ENCODE data around the gene RCE1. TPM values are rescaled to one million over a fixed set of nuclear protein-coding genes. Genes with fewer than 3 reads are reported as not detected.

The RCE1 gene
- total and polyA plus RNA-seq, 2 donors (not counting 1 experiment from before 2014, with no cell fraction given): 7.0 to 14.4 TPM

DNA sequence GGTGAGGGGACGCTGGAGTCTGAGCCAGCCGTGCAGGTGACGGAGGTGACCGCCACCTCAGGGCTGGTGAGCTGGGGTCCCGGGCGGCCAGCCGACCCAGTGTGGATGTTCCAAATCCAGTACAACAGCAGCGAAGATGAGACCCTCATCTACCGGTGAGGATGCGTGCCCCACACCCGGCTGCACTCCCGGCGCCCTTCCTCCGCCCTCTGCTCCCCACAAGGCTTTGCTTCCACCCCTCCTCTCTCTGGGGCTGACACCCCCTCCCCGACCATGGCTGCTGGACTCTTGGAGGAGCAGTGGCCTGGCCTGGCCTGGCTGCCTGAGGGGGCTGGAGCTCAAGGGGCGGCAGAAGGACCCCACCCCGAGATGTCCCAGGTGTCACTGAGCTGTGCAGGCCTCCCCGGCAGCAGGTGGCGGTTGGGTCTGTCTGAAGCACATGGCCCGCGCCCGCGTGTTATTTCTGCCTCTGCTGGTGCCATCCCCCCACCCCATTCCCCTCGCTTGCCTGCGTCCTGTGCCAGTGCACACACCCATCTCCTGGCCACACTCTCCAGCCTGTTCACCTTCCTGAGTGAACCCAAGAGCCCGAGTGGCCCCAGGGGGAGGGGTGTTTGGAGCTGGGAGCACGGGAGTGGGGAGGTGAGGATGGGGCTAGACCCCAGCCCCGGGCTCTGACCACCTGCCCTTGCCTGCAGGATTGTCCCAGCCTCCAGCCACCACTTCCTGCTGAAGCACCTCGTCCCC is 15.9 kb downstream of the RCE1 start:
- no peak overlapping the region for H2AFZ ChIP-seq (ENCODE audit: low read length)
- H3K4me3 ChIP-seq (replicated peaks in 1 of 4; ENCODE audit: control extremely low read depth in 1 of 4, insufficient read depth in 1 of 4, low read depth in 3 of 4, low read length in 4 of 4): no peak overlapping the region
- H3K27ac ChIP-seq (ENCODE audit: insufficient read depth, low read length): no peak overlapping the region
- peaks cover 6% of the 10 kb centered on the region for H3K79me2 ChIP-seq (ENCODE audit: control insufficient read depth, insufficient read depth, low read length)
- H3K36me3 ChIP-seq (ENCODE audit: control insufficient read depth, insufficient read depth, low read length): peaks cover 15% of the 10 kb centered on the region
- no peaks in the 10 kb centered on the region for H3K9me3 ChIP-seq (ENCODE audit: control insufficient read depth, insufficient read depth, low read depth, low read length)
- no peak overlapping the region for H3K9ac ChIP-seq (ENCODE audit: insufficient read depth, low read length)
- H3K4me1 ChIP-seq (ENCODE audit: control insufficient read depth, extremely low read depth, insufficient read depth, low read length): peaks cover 3% of the 10 kb centered on the region
- DNase-seq (ENCODE audit: low read depth in 2 of 2): no peak
- TF ChIP-seq, protein P1, sequence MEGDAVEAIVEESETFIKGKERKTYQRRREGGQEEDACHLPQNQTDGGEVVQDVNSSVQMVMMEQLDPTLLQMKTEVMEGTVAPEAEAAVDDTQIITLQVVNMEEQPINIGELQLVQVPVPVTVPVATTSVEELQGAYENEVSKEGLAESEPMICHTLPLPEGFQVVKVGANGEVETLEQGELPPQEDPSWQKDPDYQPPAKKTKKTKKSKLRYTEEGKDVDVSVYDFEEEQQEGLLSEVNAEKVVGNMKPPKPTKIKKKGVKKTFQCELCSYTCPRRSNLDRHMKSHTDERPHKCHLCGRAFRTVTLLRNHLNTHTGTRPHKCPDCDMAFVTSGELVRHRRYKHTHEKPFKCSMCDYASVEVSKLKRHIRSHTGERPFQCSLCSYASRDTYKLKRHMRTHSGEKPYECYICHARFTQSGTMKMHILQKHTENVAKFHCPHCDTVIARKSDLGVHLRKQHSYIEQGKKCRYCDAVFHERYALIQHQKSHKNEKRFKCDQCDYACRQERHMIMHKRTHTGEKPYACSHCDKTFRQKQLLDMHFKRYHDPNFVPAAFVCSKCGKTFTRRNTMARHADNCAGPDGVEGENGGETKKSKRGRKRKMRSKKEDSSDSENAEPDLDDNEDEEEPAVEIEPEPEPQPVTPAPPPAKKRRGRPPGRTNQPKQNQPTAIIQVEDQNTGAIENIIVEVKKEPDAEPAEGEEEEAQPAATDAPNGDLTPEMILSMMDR (conservative IDR thresholded peaks at IDR 0.05 in 1 of 2, IDR thresholded peaks at IDR 0.05 in 1 of 2; ENCODE audit: low read depth in 1 of 2, low read length in 2 of 2): no peak
- no peak for TF ChIP-seq EZH2 (IDR thresholded peaks at IDR 0.05; ENCODE audit: low read length, missing control alignments)
- H3K4me2 ChIP-seq (ENCODE audit: extremely low read depth, insufficient read depth, low read length): no peak overlapping the region
- no peaks in the 10 kb centered on the region for H4K20me1 ChIP-seq (ENCODE audit: control insufficient read depth, extremely low read depth, insufficient read depth, low read length)
- no peaks in the 10 kb centered on the region for H3K27me3 ChIP-seq (ENCODE audit: control insufficient read depth, insufficient read depth, low read length)

DNA sequence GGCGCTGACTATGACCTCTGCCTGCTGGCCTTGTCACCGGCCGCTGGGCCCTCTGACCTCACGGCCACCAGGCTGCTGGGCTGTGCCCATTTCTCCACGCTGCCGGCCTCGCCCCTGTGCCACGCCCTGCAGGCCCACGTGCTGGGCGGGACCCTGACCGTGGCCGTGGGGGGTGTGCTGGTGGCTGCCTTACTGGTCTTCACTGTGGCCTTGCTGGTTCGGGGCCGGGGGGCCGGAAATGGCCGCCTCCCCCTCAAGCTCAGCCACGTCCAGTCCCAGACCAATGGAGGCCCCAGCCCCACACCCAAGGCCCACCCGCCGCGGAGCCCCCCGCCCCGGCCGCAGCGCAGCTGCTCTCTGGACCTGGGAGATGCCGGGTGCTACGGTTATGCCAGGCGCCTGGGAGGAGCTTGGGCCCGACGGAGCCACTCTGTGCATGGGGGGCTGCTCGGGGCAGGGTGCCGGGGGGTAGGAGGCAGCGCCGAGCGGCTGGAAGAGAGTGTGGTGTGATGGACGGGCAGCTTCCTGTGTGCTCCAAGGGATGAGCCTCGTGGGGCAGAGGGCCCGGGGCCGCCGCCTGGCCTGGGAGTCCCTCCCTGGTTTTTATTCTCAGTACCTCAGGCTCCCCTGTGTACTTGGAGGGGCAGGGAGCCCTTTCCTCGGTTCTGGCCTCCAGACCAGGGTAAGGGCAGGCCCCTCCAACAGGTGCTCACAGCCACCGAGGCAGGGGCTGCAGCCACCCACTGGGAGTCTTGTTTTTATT is 16.6 kb downstream of the RCE1 start:
- H3K4me1 ChIP-seq (ENCODE audit: control insufficient read depth, extremely low read depth, insufficient read depth, low read length): peaks cover 3% of the 10 kb centered on the region
- H3K27me3 ChIP-seq (ENCODE audit: control insufficient read depth, insufficient read depth, low read length): no peaks in the 10 kb centered on the region
- H3K27ac ChIP-seq (ENCODE audit: insufficient read depth, low read length): no peak overlapping the region
- no peak for TF ChIP-seq EZH2 (IDR thresholded peaks at IDR 0.05; ENCODE audit: low read length, missing control alignments)
- TF ChIP-seq, protein P1 (conservative IDR thresholded peaks at IDR 0.05 in 1 of 2, IDR thresholded peaks at IDR 0.05 in 1 of 2; ENCODE audit: low read depth in 1 of 2, low read length in 2 of 2): no peak
- H3K36me3 ChIP-seq (ENCODE audit: control insufficient read depth, insufficient read depth, low read length): peaks cover 15% of the 10 kb centered on the region
- H2AFZ ChIP-seq (ENCODE audit: low read length): no peak overlapping the region
- H3K4me3 ChIP-seq (replicated peaks in 1 of 4; ENCODE audit: control extremely low read depth in 1 of 4, insufficient read depth in 1 of 4, low read depth in 3 of 4, low read length in 4 of 4): no peak overlapping the region
- DNase-seq (ENCODE audit: low read depth in 2 of 2): no peak
- H3K9ac ChIP-seq (ENCODE audit: insufficient read depth, low read length): no peak overlapping the region
- no peak overlapping the region for H3K4me2 ChIP-seq (ENCODE audit: extremely low read depth, insufficient read depth, low read length)
- H3K79me2 ChIP-seq (ENCODE audit: control insufficient read depth, insufficient read depth, low read length): peaks cover 6% of the 10 kb centered on the region
- no peaks in the 10 kb centered on the region for H4K20me1 ChIP-seq (ENCODE audit: control insufficient read depth, extremely low read depth, insufficient read depth, low read length)
- no peaks in the 10 kb centered on the region for H3K9me3 ChIP-seq (ENCODE audit: control insufficient read depth, insufficient read depth, low read depth, low read length)

DNA sequence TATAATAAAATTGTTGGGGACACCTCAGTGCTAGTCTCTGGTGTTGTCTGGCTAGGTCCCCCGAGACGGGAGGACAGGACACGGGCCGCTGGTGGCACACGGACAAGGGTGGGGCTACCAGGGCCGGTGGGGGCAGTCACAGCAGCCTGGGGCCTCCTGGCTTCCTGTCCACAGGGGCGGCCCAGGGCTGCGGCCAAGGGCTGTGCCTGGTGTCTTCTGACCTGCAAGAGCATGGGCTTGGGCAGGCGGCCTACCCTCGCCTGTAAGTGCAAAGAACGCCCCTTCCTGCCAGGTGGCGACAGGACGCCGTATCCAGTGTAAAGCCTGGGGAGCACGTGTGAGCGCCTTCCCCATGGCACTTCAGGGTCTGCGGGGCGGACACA is 17.2 kb downstream of the RCE1 start:
- Histone ChIP-seq H3K4me2 (ENCODE audit: extremely low read depth, insufficient read depth, low read length) (no peak overlapping the region), H3K79me2 (ENCODE audit: control insufficient read depth, insufficient read depth, low read length) (peaks cover 6% of the 10 kb centered on the region), H2AFZ (ENCODE audit: low read length) (no peak overlapping the region), H3K4me3 (replicated peaks in 1 of 4; ENCODE audit: control extremely low read depth in 1 of 4, insufficient read depth in 1 of 4, low read depth in 3 of 4, low read length in 4 of 4) (no peak overlapping the region), H4K20me1 (ENCODE audit: control insufficient read depth, extremely low read depth, insufficient read depth, low read length) (no peaks in the 10 kb centered on the region), H3K4me1 (ENCODE audit: control insufficient read depth, extremely low read depth, insufficient read depth, low read length) (peaks cover 3% of the 10 kb centered on the region), H3K27me3 (ENCODE audit: control insufficient read depth, insufficient read depth, low read length) (no peaks in the 10 kb centered on the region), H3K9me3 (ENCODE audit: control insufficient read depth, insufficient read depth, low read depth, low read length) (no peaks in the 10 kb centered on the region), H3K27ac (ENCODE audit: insufficient read depth, low read length) (no peak overlapping the region), H3K36me3 (ENCODE audit: control insufficient read depth, insufficient read depth, low read length) (peaks cover 15% of the 10 kb centered on the region), H3K9ac (ENCODE audit: insufficient read depth, low read length) (no peak overlapping the region)
- no peak for TF ChIP-seq EZH2 (IDR thresholded peaks at IDR 0.05; ENCODE audit: low read length, missing control alignments)
- TF ChIP-seq, protein P1 (conservative IDR thresholded peaks at IDR 0.05 in 1 of 2, IDR thresholded peaks at IDR 0.05 in 1 of 2; ENCODE audit: low read depth in 1 of 2, low read length in 2 of 2): no peak
- no peak for DNase-seq (ENCODE audit: low read depth in 2 of 2)

All from fibroblast of lung (primary cell).